Gastrocnemius medialis (tissue), 4 donors: ENCODE measurements around the gene SGCD. TPM values are rescaled to one million over a fixed set of nuclear protein-coding genes. Genes with fewer than 3 reads are reported as not detected.

Source experiments
- ATAC-seq, 2 donors: fragments of 150-250 bp; one replicate each; pipeline ENCODE4 v1.9.1; 2016
- DNase-seq, 2 donors: peaks; one replicate each; pipeline ENCODE4 v3.0.0-alpha.2; 2019
- H3K27ac ChIP-seq, 4 donors: fragments of 200-600 bp; sonication (generic); 1 replicate in 1 of 4; 2 replicates in 3 of 4; pipeline ENCODE4 v1.5.1; 2016 to 2018; ENCODE audit warnings: mild to moderate bottlenecking in 2 of 4, moderate library complexity in 1 of 4
- H3K27me3 ChIP-seq, 3 donors: fragments of 200-600 bp; sonication (generic) in 2 of 3; 1 replicate in 1 of 3; 2 replicates in 2 of 3; pipeline versions ENCODE4 v1.5.1 to v1.6.0; 2016 to 2019; ENCODE audit warnings: mild to moderate bottlenecking in 1 of 3, moderate library complexity in 1 of 3
- H3K36me3 ChIP-seq, 2 donors: fragments of 200-600 bp; sonication (generic) in 1 of 2; one replicate each; pipeline ENCODE4 v1.5.1; 2017 to 2018
- H3K4me1 ChIP-seq, 2 donors: fragments of 200-600 bp; sonication (generic) in 1 of 2; one replicate each; pipeline ENCODE4 v1.5.1; 2016 to 2017; ENCODE audit warnings: mild to moderate bottlenecking in 2 of 2
- H3K4me3 ChIP-seq, 4 donors: fragments of 200-600 bp; sonication (generic) in 3 of 4; 1 replicate in 1 of 4; 2 replicates in 3 of 4; pipeline ENCODE4 v1.5.1; 2016 to 2019; ENCODE audit warnings: mild to moderate bottlenecking in 2 of 4
- H3K9me3 ChIP-seq, 3 donors: fragments of 200-600 bp; sonication (generic) in 2 of 3; 1 replicate in 1 of 3; 2 replicates in 2 of 3; pipeline ENCODE4 v1.5.1; 2016 to 2019
- CTCF ChIP-seq, 5 experiments: fragments of 450-650 bp in 3 of 5; fragments of 200-600 bp in 2 of 5; sonication (generic) in 2 of 5; IDR thresholded peaks in 4 of 5; conservative IDR thresholded peaks in 1 of 5; 1 replicate in 4 of 5; 2 replicates in 1 of 5; pipeline ENCODE4 v1.5.1; 2016 to 2019; ENCODE audit warnings: antibody characterized with exemption in 5 of 5, mild to moderate bottlenecking in 3 of 5, moderate library complexity in 3 of 5
- POLR2A ChIP-seq, 2 donors: fragments of 450-650 bp; IDR thresholded peaks; one replicate each; pipeline ENCODE4 v1.6.1; 2017; ENCODE audit warnings: antibody characterized with exemption in 2 of 2, mild to moderate bottlenecking in 2 of 2, moderate library complexity in 2 of 2
- in situ Hi-C, 4 donors: fragments of 200-750 bp; cut with MboI; loops; one replicate each; pipeline versions ENCODE4 v1.15.0 to v1.8.0; 2017; ENCODE audit warnings: low sequenced_read_pairs in 4 of 4
- intact Hi-C: fragments of 100-400 bp; cut with DNase I; formaldehyde crosslinking; loops from one replicate; pipeline ENCODE4 v1.15.1; 2023; ENCODE audit warnings: low total_unique reads
- total RNA-seq, 4 donors: library from RNA; depleted of rRNA; stranded (reverse); fragments of >200 nt; gene quantifications; one replicate each; pipeline versions ENCODE4 v1.1.0 to v1.2.3, GENCODE V29; 2016

SGCD gene
- total RNA-seq, 4 donors from 2014 or later: 8.2 to 53.5 (median 35.8) TPM

GRCh38 chr5:156471893-156472292 lies 144.9 kb downstream of the SGCD start:
- in situ Hi-C loops: no loop called here
- H3K4me3 ChIP-seq: no peak overlapping the region
- TF ChIP-seq POLR2A (IDR thresholded peaks at IDR 0.05) (no peak), CTCF (IDR thresholded peaks at IDR 0.05 in 4 of 5, conservative IDR thresholded peaks at IDR 0.05 in 1 of 5) (no peak)
- no peaks in the 10 kb centered on the region for H3K36me3 ChIP-seq
- H3K4me1 ChIP-seq: peaks cover 38 to 42% of the 10 kb centered on the region in 2 donors
- ATAC-seq (no peak), DNase-seq (no peak)
- peak overlapping the region in 2 of 4 donors; percentile 67 to 74 for H3K27ac ChIP-seq
- no peaks in the 10 kb centered on the region for H3K27me3 ChIP-seq
- H3K9me3 ChIP-seq: no peaks in the 10 kb centered on the region
- intact Hi-C loops: no loop called here

- H3K9me3 ChIP-seq: no peaks in the 10 kb centered on the region
- peak overlapping the region; percentile 67 to 74 (median 70) for H3K27ac ChIP-seq
- H3K27me3 ChIP-seq: no peaks in the 10 kb centered on the region
- peaks cover 38 to 48% of the 10 kb centered on the region in 2 donors for H3K4me1 ChIP-seq
- DNase-seq (no peak), ATAC-seq (peak; percentile 72 to 74)
- H3K4me3 ChIP-seq: no peak overlapping the region
- no peak for TF ChIP-seq POLR2A (IDR thresholded peaks at IDR 0.05)
- TF ChIP-seq CTCF (IDR thresholded peaks at IDR 0.05 in 4 of 5, conservative IDR thresholded peaks at IDR 0.05 in 1 of 5): no peak
- H3K36me3 ChIP-seq: no peaks in the 10 kb centered on the region
- in situ Hi-C loops: no loop called here
- intact Hi-C loops: no loop called here
Observed at GRCh38 chr5:156473269-156473908, 146.4 kb downstream of the SGCD start.

- H3K4me1 ChIP-seq: peaks cover 38 to 48% of the 10 kb centered on the region in 2 donors
- peak; percentile 19 to 36 for ATAC-seq
- intact Hi-C loops: loop anchor here (2.0 kb wide), 1 partner anchor 147 kb away; the partner anchor contains the start of gene SGCD
- no peaks in the 10 kb centered on the region for H3K27me3 ChIP-seq
- H3K27ac ChIP-seq: peak overlapping the region; percentile 67 to 74 (median 70)
- DNase-seq: peak; percentile 6 to 30
- no peaks in the 10 kb centered on the region for H3K36me3 ChIP-seq
- TF ChIP-seq CTCF (IDR thresholded peaks at IDR 0.05 in 4 of 5, conservative IDR thresholded peaks at IDR 0.05 in 1 of 5) (no peak), POLR2A (IDR thresholded peaks at IDR 0.05) (no peak)
- no peak overlapping the region for H3K4me3 ChIP-seq
- no peaks in the 10 kb centered on the region for H3K9me3 ChIP-seq
- in situ Hi-C loops: no loop called here
Observed at GRCh38 chr5:156474251-156474650, 147.3 kb downstream of the SGCD start.

DNA sequence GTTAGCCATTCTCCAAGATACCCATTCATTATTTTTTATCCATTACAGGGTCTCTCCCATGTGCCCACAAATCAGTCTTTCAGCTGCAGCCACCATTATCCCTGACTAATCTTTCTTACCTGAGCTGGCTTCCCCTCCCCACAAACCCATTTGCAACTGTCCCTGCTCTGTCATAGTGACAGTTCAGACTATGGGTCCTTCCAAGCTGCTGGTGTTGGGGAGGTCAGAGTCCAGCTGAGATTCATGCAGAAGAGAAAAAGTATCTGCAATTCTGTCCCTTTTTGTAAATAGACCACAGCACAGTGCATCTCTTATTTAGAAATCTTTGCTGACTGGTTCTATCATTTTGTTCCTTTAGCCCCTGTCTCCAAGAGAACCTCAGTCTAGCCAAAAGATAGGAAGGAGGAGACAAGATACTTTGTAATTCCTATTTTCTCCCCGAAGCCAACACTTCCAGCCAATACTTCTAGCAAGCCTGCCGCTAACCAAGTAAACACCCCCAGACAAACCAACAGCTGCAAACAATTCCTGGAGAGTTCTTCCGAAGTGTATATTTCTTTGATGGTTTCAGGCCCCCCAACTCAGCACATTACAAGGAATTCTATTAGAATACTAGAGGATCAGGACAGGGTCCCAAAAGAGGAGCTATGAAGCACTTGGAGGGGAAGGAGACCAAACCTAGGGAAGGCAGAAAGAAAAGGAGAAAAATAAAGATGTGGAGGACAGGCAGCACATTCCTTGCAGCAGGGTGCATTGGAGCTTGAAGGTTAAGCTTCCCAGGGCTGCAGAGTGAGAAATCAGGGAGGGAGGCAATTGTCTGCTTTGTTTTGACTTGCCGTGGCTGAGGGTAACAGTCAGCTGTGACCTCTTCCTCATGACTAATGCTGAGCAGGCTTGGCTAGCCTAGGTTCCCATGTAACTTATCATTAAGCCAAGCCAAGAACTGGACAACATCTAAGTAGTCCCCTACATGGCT lies 148.5 kb downstream of the SGCD start:
- peak; percentile 80 to 81 for ATAC-seq
- intact Hi-C loops: loop anchor here (2.0 kb wide), 1 partner anchor 149 kb away; the partner anchor contains the start of gene SGCD

More for the DNA sequence above, 148.5 kb downstream of the SGCD start:
- Histone ChIP-seq H3K27me3 (no peaks in the 10 kb centered on the region), H3K4me3 (no peak overlapping the region), H3K36me3 (no peaks in the 10 kb centered on the region), H3K4me1 (peaks cover 43 to 54% of the 10 kb centered on the region in 2 donors), H3K27ac (peak overlapping the region; percentile 54 to 75 (median 71)), H3K9me3 (no peaks in the 10 kb centered on the region)
- no peak for TF ChIP-seq POLR2A (IDR thresholded peaks at IDR 0.05)
- no peak for TF ChIP-seq CTCF (IDR thresholded peaks at IDR 0.05 in 4 of 5, conservative IDR thresholded peaks at IDR 0.05 in 1 of 5)
- peak; percentile 64 to 80 for DNase-seq
- in situ Hi-C loops: no loop called here
